Osteoblast (primary cell): ENCODE measurements around the gene PRSS33. TPM values are rescaled to one million over a fixed set of nuclear protein-coding genes. Genes with fewer than 3 reads are reported as not detected.
A peak's percentile ranks its signal among the peaks of the same experiment; 100 is the strongest.

Experiments used
- DNase-seq: peaks from one replicate; pipeline ENCODE4 v3.0.0; 2011; ENCODE audit warnings: low spot score, mixed read lengths; ENCODE audit not compliant: insufficient read length; ENCODE audit errors: missing footprints
- H2AFZ ChIP-seq: 2 replicates; pipeline ENCODE4 v1.6.0; 2011; ENCODE audit warnings: mild to moderate bottlenecking, low read length
- H3K27ac ChIP-seq: 2 replicates; pipeline ENCODE4 v1.5.1; 2011; ENCODE audit warnings: mild to moderate bottlenecking, low read depth, low read length, moderate library complexity
- H3K27me3 ChIP-seq: 2 replicates; pipeline ENCODE4 v1.6.0; 2012; ENCODE audit warnings: mild to moderate bottlenecking, control low read depth, inconsistent platforms, low read length, moderate library complexity; ENCODE audit not compliant: insufficient read depth
- H3K36me3 ChIP-seq: 2 replicates; pipeline ENCODE4 v1.5.1; 2011; ENCODE audit warnings: mild to moderate bottlenecking, low read length, control low read depth, moderate library complexity; ENCODE audit not compliant: insufficient read depth
- H3K4me1 ChIP-seq: 2 replicates; pipeline ENCODE4 v1.5.1; 2011; ENCODE audit warnings: mild to moderate bottlenecking, low read length, control low read depth, moderate library complexity; ENCODE audit not compliant: insufficient read depth
- H3K4me2 ChIP-seq: 2 replicates; pipeline ENCODE4 v1.6.0; 2011; ENCODE audit warnings: mild to moderate bottlenecking, low read length; ENCODE audit not compliant: insufficient read depth
- H3K4me3 ChIP-seq: fragments of 200-600 bp; sonication (generic); 3 replicates; pipeline ENCODE4 v1.5.1; 2012; ENCODE audit warnings: mild to moderate bottlenecking, low read length, inconsistent platforms; ENCODE audit not compliant: insufficient read depth
- H3K79me2 ChIP-seq: 2 replicates; pipeline ENCODE4 v1.6.0; 2012; ENCODE audit warnings: mild to moderate bottlenecking, low read length, control low read depth, inconsistent platforms; ENCODE audit not compliant: insufficient read depth
- H3K9me3 ChIP-seq: 2 replicates; pipeline ENCODE4 v1.5.1; 2011; ENCODE audit warnings: low read depth, low read length, control low read depth
- H4K20me1 ChIP-seq: 2 replicates; pipeline ENCODE4 v1.6.0; 2012; ENCODE audit warnings: mild to moderate bottlenecking, low read length, control low read depth; ENCODE audit not compliant: insufficient read depth
- small RNA-seq: library from RNA; depleted of rRNA; stranded (forward); fragments of <200 nt; gene quantifications from one replicate; pipeline ENCODE3, GENCODE V24; 2012
- total RNA-seq: library from RNA; depleted of rRNA; stranded (reverse); fragments of >200 nt; gene quantifications from 2 replicates; pipeline ENCODE4 v1.2.3, GENCODE V29; 2012
- TF ChIP-seq, protein P1 (sequence below): IDR thresholded peaks from 2 replicates; pipeline ENCODE4 v1.5.1; 2011; ENCODE audit warnings: mild to moderate bottlenecking, low read depth, low read length, moderate library complexity; ENCODE audit errors: extremely low read depth

Gene PRSS33
- total RNA-seq, 1 donor, result not detected

DNA sequence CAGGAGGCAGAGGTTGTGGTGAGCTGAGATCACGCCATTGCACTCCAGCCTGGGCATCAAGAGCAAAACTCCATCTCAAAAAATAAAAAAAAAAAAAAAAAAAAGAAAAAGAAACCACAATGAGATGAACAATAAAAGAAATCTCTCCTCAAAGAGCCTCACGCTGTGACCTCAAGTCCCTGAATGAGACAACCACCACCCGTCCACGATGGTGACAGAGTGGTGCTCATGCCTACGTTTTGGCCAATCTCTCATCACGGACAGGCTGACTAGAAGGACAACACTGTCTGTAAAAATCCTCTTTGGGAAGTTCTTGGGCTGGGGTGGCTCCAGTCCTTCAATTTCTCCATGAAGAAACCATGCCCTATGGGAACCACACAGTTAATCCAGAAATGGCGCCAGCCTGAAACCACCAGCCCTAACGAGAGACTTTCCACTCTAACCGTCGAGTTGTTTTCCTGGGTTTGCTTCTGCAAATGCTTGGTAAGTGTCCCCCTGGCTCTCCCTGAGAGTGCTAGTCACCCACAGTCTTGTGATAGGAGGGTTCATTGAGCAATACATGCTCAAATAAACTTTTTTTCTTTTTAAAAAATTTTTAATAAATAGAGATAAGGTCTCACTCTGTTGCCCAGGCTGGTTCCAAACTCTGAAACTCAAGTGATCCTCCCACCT is 52.4 kb downstream of the PRSS33 start:
- H3K4me3 ChIP-seq, result no peak overlapping the region
- H4K20me1 ChIP-seq, result no peaks in the 10 kb centered on the region
- no peaks in the 10 kb centered on the region for H3K36me3 ChIP-seq
- no peak overlapping the region for H2AFZ ChIP-seq
- H3K9me3 ChIP-seq, result no peaks in the 10 kb centered on the region
- H3K4me1 ChIP-seq, result no peaks in the 10 kb centered on the region
- TF ChIP-seq, protein P1, sequence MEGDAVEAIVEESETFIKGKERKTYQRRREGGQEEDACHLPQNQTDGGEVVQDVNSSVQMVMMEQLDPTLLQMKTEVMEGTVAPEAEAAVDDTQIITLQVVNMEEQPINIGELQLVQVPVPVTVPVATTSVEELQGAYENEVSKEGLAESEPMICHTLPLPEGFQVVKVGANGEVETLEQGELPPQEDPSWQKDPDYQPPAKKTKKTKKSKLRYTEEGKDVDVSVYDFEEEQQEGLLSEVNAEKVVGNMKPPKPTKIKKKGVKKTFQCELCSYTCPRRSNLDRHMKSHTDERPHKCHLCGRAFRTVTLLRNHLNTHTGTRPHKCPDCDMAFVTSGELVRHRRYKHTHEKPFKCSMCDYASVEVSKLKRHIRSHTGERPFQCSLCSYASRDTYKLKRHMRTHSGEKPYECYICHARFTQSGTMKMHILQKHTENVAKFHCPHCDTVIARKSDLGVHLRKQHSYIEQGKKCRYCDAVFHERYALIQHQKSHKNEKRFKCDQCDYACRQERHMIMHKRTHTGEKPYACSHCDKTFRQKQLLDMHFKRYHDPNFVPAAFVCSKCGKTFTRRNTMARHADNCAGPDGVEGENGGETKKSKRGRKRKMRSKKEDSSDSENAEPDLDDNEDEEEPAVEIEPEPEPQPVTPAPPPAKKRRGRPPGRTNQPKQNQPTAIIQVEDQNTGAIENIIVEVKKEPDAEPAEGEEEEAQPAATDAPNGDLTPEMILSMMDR, result no peak
- H3K4me2 ChIP-seq, result no peak overlapping the region
- H3K27me3 ChIP-seq, result peaks cover 14% of the 10 kb centered on the region
- no peaks in the 10 kb centered on the region for H3K79me2 ChIP-seq
- DNase-seq, result peak; percentile 89
- H3K27ac ChIP-seq, result no peak overlapping the region

Small RNAs within 50 kb of the gene (small RNA-seq; reads per million reads assigned to genes)
- gene SNORA3C, result 0.82 reads per million, percentile 14 among the genes with 10 or more reads in this experiment

Other genes starting within 250 kb of the PRSS33 start
- gene PDPK1, start 249.5 kb downstream of the PRSS33 start, total RNA-seq, result 19.2 and 23.2 TPM in 2 replicates
- 19.2 and 21.7 TPM in 2 replicates for gene KCTD5, start 105.0 kb downstream of the PRSS33 start, total RNA-seq
- 1.5 and 2.5 TPM in 2 replicates for gene PRSS27, start 67.3 kb downstream of the PRSS33 start, total RNA-seq
- gene SRRM2, start 34.9 kb downstream of the PRSS33 start, total RNA-seq, result 56.8 and 62.2 TPM in 2 replicates
- gene ELOB, start 10.3 kb downstream of the PRSS33 start, total RNA-seq, result 173 and 195 TPM in 2 replicates
- not detected in 2 replicates for gene PRSS41, start 10.9 kb upstream of the PRSS33 start, total RNA-seq
- not detected in 2 replicates for gene PRSS21, start 29.7 kb upstream of the PRSS33 start, total RNA-seq
- gene ZG16B, start 42.7 kb upstream of the PRSS33 start, total RNA-seq, result 0.88 and 1.4 TPM in 2 replicates
- not detected in 2 replicates for gene PRSS22, start 70.6 kb upstream of the PRSS33 start, total RNA-seq
- 38.7 and 43.6 TPM in 2 replicates for gene FLYWCH2, start 95.7 kb upstream of the PRSS33 start, total RNA-seq
- 48.3 and 56.5 TPM in 2 replicates for gene FLYWCH1, start 124.4 kb upstream of the PRSS33 start, total RNA-seq
- gene KREMEN2, start 176.7 kb upstream of the PRSS33 start, total RNA-seq, result not detected in 2 replicates
- gene PAQR4, start 181.8 kb upstream of the PRSS33 start, total RNA-seq, result 1.5 and 1.8 TPM in 2 replicates
- gene PKMYT1, start 192.9 kb upstream of the PRSS33 start, total RNA-seq, result 1.4 and 2.1 TPM in 2 replicates
- gene CLDN9, start 225.4 kb upstream of the PRSS33 start, total RNA-seq, result not detected in 2 replicates
- under 0.01 TPM in 1 of 2 replicates, not detected in the other for gene CLDN6, start 230.6 kb upstream of the PRSS33 start, total RNA-seq
- gene TNFRSF12A, start 232.8 kb upstream of the PRSS33 start, total RNA-seq, result 143 and 159 TPM in 2 replicates
- 20.3 and 21.2 TPM in 2 replicates for gene HCFC1R1, start 236.4 kb upstream of the PRSS33 start, total RNA-seq
- 21.8 and 23.5 TPM in 2 replicates for gene THOC6, start 236.5 kb upstream of the PRSS33 start, total RNA-seq
- gene BICDL2, start 249.4 kb upstream of the PRSS33 start, total RNA-seq, result 0.29 TPM in 1 of 2 replicates, not detected in the other